Urinary bladder (tissue), 4 donors: ENCODE measurements around the gene PAQR3. TPM values are rescaled to one million over a fixed set of nuclear protein-coding genes. Genes with fewer than 3 reads are reported as not detected.
A peak's percentile ranks its signal among the peaks of the same experiment; 100 is the strongest.
"Not testable (repeated sequence)": the region's sequence is repeated elsewhere in the genome, so short reads cannot be mapped to it uniquely, and the experiment has no call there.

Source experiments
- DNase-seq: peaks from one replicate; pipeline ENCODE4 v3.0.0-alpha.2; 2015; ENCODE audit errors: extremely low spot score
- H3K27ac ChIP-seq: one replicate; pipeline ENCODE4 v1.5.1; 2013; ENCODE audit warnings: low read depth, mild to moderate bottlenecking, moderate library complexity
- H3K36me3 ChIP-seq: one replicate; pipeline ENCODE4 v1.6.1; 2013; ENCODE audit warnings: mild to moderate bottlenecking, moderate library complexity; ENCODE audit not compliant: insufficient read depth
- H3K4me1 ChIP-seq: one replicate; pipeline ENCODE4 v1.6.1; 2013; ENCODE audit warnings: mild to moderate bottlenecking, moderate library complexity; ENCODE audit not compliant: insufficient read depth
- H3K4me3 ChIP-seq: one replicate; pipeline ENCODE4 v1.5.1; 2013; ENCODE audit warnings: low read depth, low read length
- WGBS: extraction: QIAGEN DNeasy Blood & Tissue Kit; methylation state at CpG from one replicate; pipeline ENCODE4 v1.1.7; 2013; 5-methylcytosine and 5-hydroxymethylcytosine counted together
- polyA plus RNA-seq: library from polyadenylated mRNA; stranded (reverse); fragments of 200-250 nt; gene quantifications from one replicate; pipeline ENCODE4 v1.2.3, GENCODE V29; 2013
- total RNA-seq: library from RNA; depleted of rRNA; stranded (reverse); fragments of >200 nt; gene quantifications from one replicate; pipeline ENCODE4 v1.2.3, GENCODE V29; 2014
- donor health status: healthy with polysubstance abuse.
- donor health status: healthy.

Gene PAQR3
- total and polyA plus RNA-seq, 2 donors: 10.1 to 22.7 TPM

DNA sequence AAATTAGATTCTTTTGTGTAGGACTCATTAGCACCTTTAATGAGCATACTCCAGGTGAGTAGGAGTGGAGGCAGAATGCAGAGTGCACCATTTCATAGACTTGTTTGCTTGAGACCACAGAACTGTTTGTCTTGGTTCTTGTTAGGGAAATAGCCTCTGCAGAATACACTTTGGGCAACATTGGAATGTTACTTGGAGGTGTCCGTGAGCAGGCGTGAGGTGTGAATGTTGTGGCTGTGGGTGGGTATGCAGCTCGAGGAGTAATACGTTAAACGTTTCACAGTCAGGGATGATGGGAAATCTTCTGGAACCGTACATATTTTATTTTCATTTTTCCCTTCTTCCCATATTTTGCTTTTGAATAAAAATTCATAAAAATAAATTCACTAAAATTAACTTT, 31.6 kb downstream of the PAQR3 start:
- H3K4me1 ChIP-seq: no peaks in the 10 kb centered on the region
- H3K27ac ChIP-seq: no peak overlapping the region
- 96% methylated on average over 6 of the region's 6 CpGs for WGBS
- H3K4me3 ChIP-seq: no peak overlapping the region
- DNase-seq: no peak
- peaks cover 2% of the 10 kb centered on the region for H3K36me3 ChIP-seq

DNA sequence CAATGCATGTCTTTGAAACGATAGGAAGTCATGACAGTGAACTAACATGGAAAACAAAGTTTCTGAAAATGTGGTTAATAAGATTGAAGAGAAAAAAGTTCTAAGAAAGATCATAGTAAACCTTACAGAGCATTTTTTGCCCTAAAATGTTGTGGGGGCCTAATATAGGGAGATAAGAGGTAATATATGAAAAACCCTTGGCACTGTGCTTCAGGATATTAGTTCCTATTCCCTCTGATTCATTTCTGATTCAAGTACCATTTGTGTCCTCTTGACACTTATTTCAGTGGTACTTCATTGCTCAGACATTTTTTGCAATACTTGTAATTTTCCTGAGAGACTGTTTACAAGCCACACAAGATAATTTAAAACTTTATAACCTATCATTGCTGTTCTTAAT, 35.1 kb downstream of the PAQR3 start:
- DNase-seq: no peak
- 57% methylated on average over 1 of the region's 1 CpG for WGBS
- Histone ChIP-seq H3K27ac (no peak overlapping the region), H3K4me3 (no peak overlapping the region), H3K36me3 (no peaks in the 10 kb centered on the region), H3K4me1 (no peaks in the 10 kb centered on the region)

DNA sequence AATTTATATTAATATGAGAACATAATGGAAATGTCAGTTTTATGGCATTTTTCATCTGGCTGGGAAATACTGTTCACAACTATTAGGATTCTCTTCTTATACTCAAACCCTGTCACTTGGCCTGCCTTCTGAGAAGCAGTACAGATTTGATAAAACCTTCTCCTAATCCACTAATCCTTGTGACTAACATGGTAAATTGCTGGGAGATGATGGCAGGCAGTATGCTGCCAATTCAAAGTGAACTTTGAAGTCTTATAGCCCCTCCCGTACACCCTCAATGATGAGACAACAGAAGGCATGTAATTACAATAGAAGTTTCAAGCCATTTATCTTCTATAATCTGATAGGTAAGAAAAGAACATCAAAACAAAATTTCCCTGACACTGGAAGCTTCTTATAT, 36.9 kb downstream of the PAQR3 start:
- H3K4me3 ChIP-seq: no peak overlapping the region
- H3K4me1 ChIP-seq: no peaks in the 10 kb centered on the region
- no peaks in the 10 kb centered on the region for H3K36me3 ChIP-seq
- 71% methylated on average over 1 of the region's 1 CpG for WGBS
- no peak overlapping the region for H3K27ac ChIP-seq
- no peak for DNase-seq

GRCh38 chr4:78901882-78902281, 37.4 kb downstream of the PAQR3 start:
- Histone ChIP-seq H3K4me1 (no peaks in the 10 kb centered on the region), H3K27ac (no peak overlapping the region), H3K36me3 (no peaks in the 10 kb centered on the region), H3K4me3 (no peak overlapping the region)
- DNase-seq: no peak
- 52% methylated on average over 2 of the region's 2 CpGs for WGBS

DNA sequence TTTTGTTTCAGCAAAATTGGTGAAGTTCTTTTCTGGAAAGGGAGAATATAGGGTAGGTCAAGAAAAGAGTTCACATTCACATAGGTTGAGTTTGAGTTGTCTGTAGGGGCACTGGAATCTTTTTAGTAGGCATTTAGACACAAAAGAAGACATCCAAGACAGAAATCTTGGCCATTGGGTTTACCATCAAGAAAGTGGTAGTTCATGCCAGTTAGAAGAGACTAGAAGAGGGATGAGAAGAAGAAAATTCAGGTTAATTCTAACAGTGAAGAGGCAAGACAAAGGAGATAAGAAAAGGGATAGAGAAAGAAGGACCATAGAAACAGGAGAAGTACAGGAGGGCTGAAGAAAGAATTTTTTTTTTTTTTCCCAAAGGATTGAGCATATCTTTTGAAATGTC, 39.9 kb downstream of the PAQR3 start:
- no peak for DNase-seq
- Histone ChIP-seq H3K36me3 (no peaks in the 10 kb centered on the region), H3K27ac (no peak overlapping the region), H3K4me1 (no peaks in the 10 kb centered on the region), H3K4me3 (no peak overlapping the region)

DNA sequence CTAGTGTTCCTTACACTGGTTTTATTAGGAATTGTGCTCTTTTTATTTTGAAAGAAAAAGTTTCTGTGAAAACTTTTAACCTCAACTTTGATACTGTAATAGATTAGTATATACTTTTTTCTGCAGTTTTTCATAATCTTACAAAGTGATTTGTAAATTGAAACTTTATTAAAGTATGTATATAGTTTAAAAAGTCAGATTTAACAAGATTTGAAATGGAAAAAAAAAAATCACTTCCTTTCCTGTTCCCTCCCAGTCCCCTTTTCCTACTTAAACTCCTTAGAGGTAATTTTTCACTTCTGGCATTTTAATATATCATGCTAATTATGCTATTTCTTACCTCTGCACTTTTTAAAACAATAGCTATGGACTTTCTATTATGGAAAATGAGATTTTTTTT, 49.3 kb downstream of the PAQR3 start:
- Histone ChIP-seq H3K4me1 (no peaks in the 10 kb centered on the region), H3K4me3 (no peak overlapping the region), H3K36me3 (no peaks in the 10 kb centered on the region), H3K27ac (no peak overlapping the region)
- DNase-seq: no peak

DNA sequence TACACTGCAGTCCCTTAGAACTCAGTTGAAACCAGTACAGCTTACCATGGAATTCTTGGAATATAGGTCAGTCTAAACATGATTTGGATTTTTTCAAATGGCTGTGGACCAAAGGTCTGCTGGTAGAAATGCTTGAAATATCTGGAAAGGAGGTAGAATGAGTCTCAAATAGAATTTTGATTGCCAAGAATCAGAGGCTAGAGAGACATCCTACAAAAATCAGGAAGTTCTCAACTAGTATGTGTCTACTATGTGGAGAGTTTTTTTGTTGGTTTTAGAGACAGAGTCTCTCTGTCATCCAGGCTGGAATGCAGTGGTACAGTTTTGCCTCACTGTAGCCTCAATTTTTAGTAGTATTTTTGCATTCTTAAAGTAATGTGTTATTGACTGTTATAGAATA, 53.6 kb downstream of the PAQR3 start:
- Histone ChIP-seq H3K4me1 (no peaks in the 10 kb centered on the region), H3K4me3 (no peak overlapping the region), H3K36me3 (peaks cover 5% of the 10 kb centered on the region), H3K27ac (no peak overlapping the region)
- DNase-seq: no peak

DNA sequence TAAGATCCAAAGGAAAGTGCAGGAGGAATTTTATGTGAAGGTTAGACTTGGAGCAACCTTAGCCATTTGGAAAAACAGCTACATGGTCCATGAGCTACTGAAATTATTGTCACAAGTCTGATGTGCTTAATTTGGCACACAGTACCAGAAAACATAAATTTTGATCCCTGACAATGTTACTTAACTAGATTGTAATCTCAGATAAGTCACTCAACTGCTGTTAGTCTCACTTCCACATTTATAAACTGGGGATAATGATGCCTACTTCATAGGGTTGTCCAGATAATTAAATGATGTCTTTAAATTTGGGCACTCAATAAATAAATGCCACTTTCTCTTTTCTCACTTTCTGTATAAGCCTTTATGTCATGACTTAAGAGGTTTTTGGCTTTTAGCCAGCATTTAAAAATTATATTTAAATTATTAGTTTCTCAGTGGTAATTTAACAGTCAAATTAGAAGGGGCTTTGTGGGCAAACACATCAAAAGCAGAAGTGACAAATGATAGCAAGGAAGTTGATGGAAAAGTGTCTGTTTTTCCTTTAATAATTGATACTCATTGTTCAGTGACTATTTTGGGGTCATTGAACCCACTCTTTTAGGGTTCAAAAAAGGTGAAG, 58.3 kb downstream of the PAQR3 start:
- Histone ChIP-seq H3K4me3 (no peak overlapping the region), H3K27ac (no peak overlapping the region), H3K4me1 (no peaks in the 10 kb centered on the region), H3K36me3 (peaks cover 5% of the 10 kb centered on the region)
- no peak for DNase-seq

DNA sequence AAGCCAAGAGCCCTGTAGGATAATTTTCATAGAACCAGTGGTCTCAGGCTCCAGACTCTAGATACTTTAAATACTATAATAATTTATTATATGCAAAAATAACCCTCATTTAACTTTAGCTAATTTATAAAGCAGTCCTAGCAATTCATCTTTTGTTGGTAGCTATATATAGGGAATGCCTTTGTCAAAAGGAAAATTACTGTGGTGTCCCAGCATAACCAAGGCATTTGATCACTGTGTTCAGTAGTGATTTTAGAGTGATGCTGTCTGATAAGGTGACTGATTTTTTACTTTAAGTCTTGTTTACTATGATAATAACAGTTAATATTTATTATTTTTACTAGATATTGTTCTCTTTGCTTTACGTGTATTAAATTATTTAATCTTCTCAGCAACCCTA, 61.2 kb downstream of the PAQR3 start:
- no peaks in the 10 kb centered on the region for H3K4me1 ChIP-seq
- H3K27ac ChIP-seq: no peak overlapping the region
- WGBS: 97% methylated on average over 1 of the region's 1 CpG
- DNase-seq: no peak
- H3K36me3 ChIP-seq: peaks cover 3% of the 10 kb centered on the region
- no peak overlapping the region for H3K4me3 ChIP-seq

- Histone ChIP-seq H3K4me1 (no peaks in the 10 kb centered on the region), H3K27ac (no peak overlapping the region), H3K36me3 (peaks cover 3% of the 10 kb centered on the region), H3K4me3 (no peak overlapping the region)
- 90% methylated on average over 5 of the region's 5 CpGs for WGBS
- no peak for DNase-seq
These were observed 62.5 kb downstream of the PAQR3 start for GRCh38 chr4:78876568-78877320.

DNA sequence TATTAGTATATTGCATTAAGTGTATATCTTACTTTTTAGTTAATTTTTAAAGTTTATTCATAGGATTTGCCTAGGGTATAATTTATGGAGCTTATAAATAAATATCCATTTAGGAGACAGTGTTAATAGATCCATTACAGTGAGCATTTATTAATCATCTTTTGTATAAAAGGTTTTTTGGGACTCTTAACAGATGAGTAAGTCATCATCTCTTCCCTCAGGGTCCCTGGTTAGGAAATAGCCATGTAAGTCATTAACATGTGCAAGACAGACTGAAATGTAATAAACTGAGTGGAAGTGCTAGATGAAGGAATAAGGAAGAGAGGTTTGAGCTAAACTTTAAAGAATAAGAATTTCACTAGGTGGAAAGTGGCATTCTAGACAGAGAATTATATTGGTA, 69.2 kb downstream of the PAQR3 start:
- Histone ChIP-seq H3K4me3 (no peak overlapping the region), H3K27ac (no peak overlapping the region), H3K36me3 (peaks cover 6% of the 10 kb centered on the region), H3K4me1 (no peaks in the 10 kb centered on the region)
- DNase-seq: no peak

DNA sequence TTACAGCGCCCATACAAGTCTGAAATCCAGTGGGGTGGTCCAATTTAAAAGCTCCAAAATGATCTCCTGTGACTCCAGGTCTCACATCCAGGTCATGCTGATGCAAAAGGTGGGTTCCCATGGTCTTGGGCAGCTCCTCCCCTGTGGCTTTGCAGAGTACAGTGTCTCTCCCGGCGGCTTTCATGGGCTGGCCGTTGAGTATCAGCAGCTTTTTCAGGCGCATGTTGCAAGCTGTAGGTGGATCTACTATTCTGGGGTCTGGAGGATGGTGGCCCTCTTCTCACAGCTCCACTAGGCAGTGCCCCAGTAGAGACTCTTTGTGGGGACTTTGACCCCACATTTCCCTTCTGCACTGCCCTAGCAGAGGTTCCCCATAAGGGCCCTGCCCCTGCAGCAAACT, 70.5 kb downstream of the PAQR3 start:
- H3K36me3 ChIP-seq, H3K27ac ChIP-seq, H3K4me3 ChIP-seq, DNase-seq, H3K4me1 ChIP-seq: not testable (repeated sequence)
- WGBS: 98% methylated on average over 5 of the region's 5 CpGs

GRCh38 chr4:78865451-78865850, 73.8 kb downstream of the PAQR3 start:
- H3K27ac ChIP-seq: no peak overlapping the region

GRCh38 chr4:78864405-78865024, 74.7 kb downstream of the PAQR3 start:
- no peaks in the 10 kb centered on the region for H3K36me3 ChIP-seq
- 32% methylated on average over 3 of the region's 3 CpGs for WGBS
- no peak overlapping the region for H3K27ac ChIP-seq
- no peak overlapping the region for H3K4me3 ChIP-seq
- DNase-seq: peak; percentile 33
- H3K4me1 ChIP-seq: no peaks in the 10 kb centered on the region

More at GRCh38 chr4:78865451-78865850, 73.8 kb downstream of the PAQR3 start:
- H3K4me3 ChIP-seq: no peak overlapping the region
- H3K4me1 ChIP-seq: no peaks in the 10 kb centered on the region
- no peaks in the 10 kb centered on the region for H3K36me3 ChIP-seq
- 99% methylated on average over 2 of the region's 2 CpGs for WGBS
- no peak for DNase-seq
